Smooth muscle cell (in vitro differentiated cells): ENCODE results near the gene RSPO3. TPM values are rescaled to one million over a fixed set of nuclear protein-coding genes. Genes with fewer than 3 reads are reported as not detected.

Experiments used
- DNase-seq: peaks from one replicate; lab custom pipeline; 2025; ENCODE audit not compliant: unreplicated experiment; lab: John Stamatoyannopoulos, UW
- H2AFZ ChIP-seq: fragments of 200-600 bp; sonication (generic); 2 replicates; pipeline ENCODE4 v1.6.0; 2016; ENCODE audit warnings: antibody characterized with exemption, low read depth, mild to moderate bottlenecking
- H3F3A ChIP-seq: fragments of 200-600 bp; sonication (generic); 2 replicates; pipeline ENCODE4 v1.6.0; 2017; ENCODE audit warnings: antibody characterized with exemption, low read depth
- H3K27ac ChIP-seq: fragments of 200-600 bp; sonication (generic); 2 replicates; pipeline ENCODE4 v1.5.1; 2016; ENCODE audit warnings: low read depth, mild to moderate bottlenecking
- H3K27me3 ChIP-seq: fragments of 200-600 bp; sonication (generic); 2 replicates; pipeline ENCODE4 v1.6.1; 2016; ENCODE audit warnings: low read depth, mild to moderate bottlenecking
- H3K36me3 ChIP-seq: fragments of 200-600 bp; sonication (generic); 2 replicates; pipeline ENCODE4 v1.5.1; 2016; ENCODE audit warnings: low read depth
- H3K4me1 ChIP-seq: fragments of 200-600 bp; sonication (generic); 2 replicates; pipeline ENCODE4 v1.5.1; 2016; ENCODE audit warnings: low read depth
- H3K4me2 ChIP-seq: fragments of 200-600 bp; sonication (generic); 2 replicates; pipeline ENCODE4 v1.6.0; 2016; ENCODE audit warnings: mild to moderate bottlenecking
- H3K4me3 ChIP-seq: fragments of 200-600 bp; sonication (generic); 2 replicates; pipeline ENCODE4 v1.5.1; 2016; ENCODE audit warnings: mild to moderate bottlenecking
- H3K79me2 ChIP-seq: fragments of 200-600 bp; sonication (generic); 2 replicates; pipeline ENCODE4 v1.6.0; 2016; ENCODE audit warnings: low read depth, mild to moderate bottlenecking
- H3K9ac ChIP-seq: fragments of 200-600 bp; sonication (generic); 2 replicates; pipeline ENCODE4 v1.6.0; 2016; ENCODE audit warnings: low read depth
- H3K9me3 ChIP-seq: fragments of 200-600 bp; sonication (generic); replicated peaks from 2 replicates; pipeline ENCODE4 v1.5.1; 2016; ENCODE audit warnings: low read depth
- H4K20me1 ChIP-seq: fragments of 200-600 bp; sonication (generic); 2 replicates; pipeline ENCODE4 v1.6.0; 2016; ENCODE audit warnings: low read depth
- CTCF ChIP-seq: fragments of 200-600 bp; sonication (generic); IDR thresholded peaks from 2 replicates; pipeline ENCODE4 v1.5.1; 2017; ENCODE audit warnings: borderline replicate concordance, mild to moderate bottlenecking, antibody characterized with exemption; ENCODE audit not compliant: insufficient read depth, poor library complexity, severe bottlenecking
- WGBS: methylation state at CpG from one replicate; pipeline ENCODE4 v1.1.7; 2016; ENCODE audit warnings: low lambda C conversion rate; 5-methylcytosine and 5-hydroxymethylcytosine counted together
- polyA plus RNA-seq: library from polyadenylated mRNA; unstranded; fragments of >200 nt; fragmentation: Nextera tagmentation; extraction: Ambion mirVana; gene quantifications from 2 replicates; pipeline ENCODE4 v1.2.1, GENCODE V29; 2016
- total RNA-seq: library from RNA; depleted of rRNA; stranded (reverse); fragments of >200 nt; gene quantifications from 2 replicates; pipeline ENCODE4 v1.2.3, GENCODE V29; 2014

RSPO3 gene
- total and polyA plus RNA-seq, 2 experiments from 2014 or later: 28.8 to 70.1 TPM

- H3K9ac ChIP-seq: no peak overlapping the region
- peaks cover 80% of the 10 kb centered on the region for H3K79me2 ChIP-seq
- H4K20me1 ChIP-seq: peaks cover 37% of the 10 kb centered on the region
- H3K9me3 ChIP-seq: no peaks in the 10 kb centered on the region
- TF ChIP-seq CTCF: no peak
- peaks cover 16% of the 10 kb centered on the region for H3K4me1 ChIP-seq
- no peaks in the 10 kb centered on the region for H3K36me3 ChIP-seq
- 23% methylated on average over 3 of the region's 3 CpGs for WGBS
- peaks cover 5% of the 10 kb centered on the region for H3K27me3 ChIP-seq
- H3F3A ChIP-seq: no peaks in the 10 kb centered on the region
- H3K4me3 ChIP-seq: peak overlapping the region; percentile 71
- H3K4me2 ChIP-seq: peak overlapping the region; percentile 92
- H3K27ac ChIP-seq: no peak overlapping the region
- no peak overlapping the region for H2AFZ ChIP-seq
- no peak for DNase-seq
Measured at GRCh38 chr6:127121637-127121960, 3.1 kb downstream of the RSPO3 start.

GRCh38 chr6:127124172-127124571 lies 5.7 kb downstream of the RSPO3 start:
- H3K27me3 ChIP-seq: peaks cover 5% of the 10 kb centered on the region
- no peaks in the 10 kb centered on the region for H3F3A ChIP-seq
- H3K4me2 ChIP-seq: peak overlapping the region; percentile 92
- H3K9ac ChIP-seq: no peak overlapping the region
- H3K9me3 ChIP-seq: no peaks in the 10 kb centered on the region
- no peak overlapping the region for H3K27ac ChIP-seq
- H3K4me1 ChIP-seq: peaks cover 9% of the 10 kb centered on the region
- no peak for TF ChIP-seq CTCF
- DNase-seq: no peak
- peaks cover 37% of the 10 kb centered on the region for H4K20me1 ChIP-seq
- H3K36me3 ChIP-seq: no peaks in the 10 kb centered on the region
- H3K79me2 ChIP-seq: peaks cover 94% of the 10 kb centered on the region
- H3K4me3 ChIP-seq: no peak overlapping the region
- H2AFZ ChIP-seq: no peak overlapping the region

- no peak for TF ChIP-seq CTCF
- H3F3A ChIP-seq: no peaks in the 10 kb centered on the region
- no peaks in the 10 kb centered on the region for H3K9me3 ChIP-seq
- peaks cover 37% of the 10 kb centered on the region for H4K20me1 ChIP-seq
- peaks cover 4% of the 10 kb centered on the region for H3K27me3 ChIP-seq
- no peak overlapping the region for H3K4me3 ChIP-seq
- H3K9ac ChIP-seq: no peak overlapping the region
- H3K27ac ChIP-seq: no peak overlapping the region
- H3K36me3 ChIP-seq: no peaks in the 10 kb centered on the region
- peaks cover 89% of the 10 kb centered on the region for H3K79me2 ChIP-seq
- H3K4me2 ChIP-seq: peak overlapping the region; percentile 92
- DNase-seq: no peak
- H2AFZ ChIP-seq: no peak overlapping the region
- peaks cover 9% of the 10 kb centered on the region for H3K4me1 ChIP-seq
Measured at GRCh38 chr6:127124680-127125079, 6.2 kb downstream of the RSPO3 start.

- no peak for DNase-seq
- H3K27ac ChIP-seq: peak overlapping the region; percentile 68
- no peaks in the 10 kb centered on the region for H3K9me3 ChIP-seq
- no peaks in the 10 kb centered on the region for H3K27me3 ChIP-seq
- peaks cover 63% of the 10 kb centered on the region for H3K79me2 ChIP-seq
- H3K4me3 ChIP-seq: no peak overlapping the region
- peaks cover 14% of the 10 kb centered on the region for H4K20me1 ChIP-seq
- no peak for TF ChIP-seq CTCF
- 62% methylated on average over 1 of the region's 1 CpG for WGBS
- no peak overlapping the region for H3K9ac ChIP-seq
- peak overlapping the region; percentile 73 for H3K4me2 ChIP-seq
- no peaks in the 10 kb centered on the region for H3F3A ChIP-seq
- no peaks in the 10 kb centered on the region for H3K36me3 ChIP-seq
- H2AFZ ChIP-seq: no peak overlapping the region
- H3K4me1 ChIP-seq: peaks cover 14% of the 10 kb centered on the region
Measured at GRCh38 chr6:127128066-127128465, 9.6 kb downstream of the RSPO3 start.
